ENCODE measurements around the gene TMEM203.

Gene TMEM203

GRCh38 chr9:137178939-137179630 is 26.4 kb downstream of the TMEM203 start:
- DNase-seq (ENCODE audit: low spot score): no peak

- DNase-seq (ENCODE audit: low spot score): no peak
These were observed 27.1 kb downstream of the TMEM203 start for GRCh38 chr9:137178201-137178938.

GRCh38 chr9:137176302-137177182 is 28.9 kb downstream of the TMEM203 start:
- DNase-seq (ENCODE audit: low spot score): peak; percentile 79

- no peak for DNase-seq (ENCODE audit: low spot score)
These were observed 30.0 kb downstream of the TMEM203 start for GRCh38 chr9:137175345-137175961.

GRCh38 chr9:137174722-137175293 is 30.6 kb downstream of the TMEM203 start:
- DNase-seq (ENCODE audit: low spot score): no peak

- DNase-seq (ENCODE audit: low spot score): no peak
These were observed 31.4 kb downstream of the TMEM203 start for GRCh38 chr9:137173796-137174664.

- no peak for DNase-seq (ENCODE audit: low spot score)
These were observed 32.3 kb downstream of the TMEM203 start for GRCh38 chr9:137172901-137173795.

- no peak for DNase-seq (ENCODE audit: low spot score)
These were observed 34.1 kb downstream of the TMEM203 start for GRCh38 chr9:137171149-137171900.

- no peak for DNase-seq (ENCODE audit: low spot score)
These were observed 34.8 kb downstream of the TMEM203 start for GRCh38 chr9:137170486-137171148.

- DNase-seq (ENCODE audit: low spot score): no peak
These were observed 35.5 kb downstream of the TMEM203 start, which contains the start of gene LRRC26 for GRCh38 chr9:137169896-137170358. Gene LRRC26 (minus strand): TSS chr9:137170051. CDS start chr9:137169943, 108 bp downstream.

- DNase-seq (ENCODE audit: low spot score): peak; percentile 77
These were observed 36.3 kb downstream of the TMEM203 start for GRCh38 chr9:137168904-137169856.

GRCh38 chr9:137168573-137168903 is 36.9 kb downstream of the TMEM203 start:
- DNase-seq (ENCODE audit: low spot score): no peak

GRCh38 chr9:137167747-137168572 is 37.5 kb downstream of the TMEM203 start:
- DNase-seq (ENCODE audit: low spot score): no peak

GRCh38 chr9:137167277-137167746 is 38.1 kb downstream of the TMEM203 start:
- no peak for DNase-seq (ENCODE audit: low spot score)

GRCh38 chr9:137166380-137167229 is 38.8 kb downstream of the TMEM203 start:
- DNase-seq (ENCODE audit: low spot score): no peak
